ENCODE results near the gene UBLCP1. TPM values are rescaled to one million over a fixed set of nuclear protein-coding genes. Genes with fewer than 3 reads are reported as not detected.
"Not testable (repeated sequence)": the region's sequence is repeated elsewhere in the genome, so short reads cannot be mapped to it uniquely, and the experiment has no call there.

UBLCP1 gene
- total RNA-seq, 1 donor from 2014 or later, result 35.7 TPM

GRCh38 chr5:159249158-159249557 lies 13.9 kb upstream of the UBLCP1 start:
- DNase-seq (ENCODE audit: extremely low spot score, unreplicated experiment), result no peak
- Mint-ChIP-seq H3K27me3 (ENCODE audit: unreplicated experiment) (peaks cover 33% of the 10 kb centered on the region), H3K4me1 (ENCODE audit: unreplicated experiment) (no peaks in the 10 kb centered on the region), H3K27ac (ENCODE audit: unreplicated experiment) (no peak overlapping the region), H3K4me3 (ENCODE audit: unreplicated experiment) (no peak overlapping the region), H3K36me3 (ENCODE audit: unreplicated experiment) (no peaks in the 10 kb centered on the region), H3K9me3 (ENCODE audit: unreplicated experiment) (no peaks in the 10 kb centered on the region)
- no peak for TF ChIP-seq CTCF (IDR thresholded peaks at IDR 0.05)

- no peaks in the 10 kb centered on the region for H3K4me1 Mint-ChIP-seq (ENCODE audit: unreplicated experiment)
- no peak overlapping the region for H3K4me3 Mint-ChIP-seq (ENCODE audit: unreplicated experiment)
- DNase-seq (ENCODE audit: extremely low spot score, unreplicated experiment), result no peak
- H3K27me3 Mint-ChIP-seq (ENCODE audit: unreplicated experiment), result peaks cover 38% of the 10 kb centered on the region
- H3K9me3 Mint-ChIP-seq (ENCODE audit: unreplicated experiment), result no peaks in the 10 kb centered on the region
- no peak for TF ChIP-seq CTCF (IDR thresholded peaks at IDR 0.05)
- no peaks in the 10 kb centered on the region for H3K36me3 Mint-ChIP-seq (ENCODE audit: unreplicated experiment)
- H3K27ac Mint-ChIP-seq (ENCODE audit: unreplicated experiment), result no peak overlapping the region
Observed at GRCh38 chr5:159252195-159252594, 10.9 kb upstream of the UBLCP1 start.

GRCh38 chr5:159257007-159257406 lies 6.1 kb upstream of the UBLCP1 start:
- TF ChIP-seq CTCF (IDR thresholded peaks at IDR 0.05), result no peak
- Mint-ChIP-seq H3K27me3 (ENCODE audit: unreplicated experiment) (peaks cover 54% of the 10 kb centered on the region), H3K27ac (ENCODE audit: unreplicated experiment) (no peak overlapping the region), H3K4me3 (ENCODE audit: unreplicated experiment) (no peak overlapping the region), H3K9me3 (ENCODE audit: unreplicated experiment) (no peaks in the 10 kb centered on the region), H3K36me3 (ENCODE audit: unreplicated experiment) (no peaks in the 10 kb centered on the region), H3K4me1 (ENCODE audit: unreplicated experiment) (no peaks in the 10 kb centered on the region)
- no peak for DNase-seq (ENCODE audit: extremely low spot score, unreplicated experiment)

- DNase-seq (ENCODE audit: extremely low spot score, unreplicated experiment), result no peak
- Mint-ChIP-seq H3K27ac (ENCODE audit: unreplicated experiment) (no peak overlapping the region), H3K9me3 (ENCODE audit: unreplicated experiment) (no peaks in the 10 kb centered on the region), H3K4me3 (ENCODE audit: unreplicated experiment) (no peak overlapping the region), H3K27me3 (ENCODE audit: unreplicated experiment) (peaks cover 55% of the 10 kb centered on the region), H3K4me1 (ENCODE audit: unreplicated experiment) (peaks cover 2% of the 10 kb centered on the region), H3K36me3 (ENCODE audit: unreplicated experiment) (no peaks in the 10 kb centered on the region)
- no peak for TF ChIP-seq CTCF (IDR thresholded peaks at IDR 0.05)
Observed at GRCh38 chr5:159257629-159258283, 5.3 kb upstream of the UBLCP1 start.

- peaks cover 52% of the 10 kb centered on the region for H3K27me3 Mint-ChIP-seq (ENCODE audit: unreplicated experiment)
- no peak for TF ChIP-seq CTCF (IDR thresholded peaks at IDR 0.05)
- DNase-seq (ENCODE audit: extremely low spot score, unreplicated experiment), result no peak
- H3K9me3 Mint-ChIP-seq (ENCODE audit: unreplicated experiment), result no peaks in the 10 kb centered on the region
- no peak overlapping the region for H3K27ac Mint-ChIP-seq (ENCODE audit: unreplicated experiment)
- H3K4me1 Mint-ChIP-seq (ENCODE audit: unreplicated experiment), result peaks cover 4% of the 10 kb centered on the region
- no peaks in the 10 kb centered on the region for H3K36me3 Mint-ChIP-seq (ENCODE audit: unreplicated experiment)
- no peak overlapping the region for H3K4me3 Mint-ChIP-seq (ENCODE audit: unreplicated experiment)
Observed at GRCh38 chr5:159258361-159258760, 4.7 kb upstream of the UBLCP1 start.

GRCh38 chr5:159260212-159260611 lies 2.9 kb upstream of the UBLCP1 start:
- not testable (repeated sequence) for H3K27ac Mint-ChIP-seq (ENCODE audit: unreplicated experiment); H3K4me3 Mint-ChIP-seq (ENCODE audit: unreplicated experiment); H3K9me3 Mint-ChIP-seq (ENCODE audit: unreplicated experiment); H3K36me3 Mint-ChIP-seq (ENCODE audit: unreplicated experiment); DNase-seq (ENCODE audit: extremely low spot score, unreplicated experiment)
- peaks cover 15% of the 10 kb centered on the region for H3K4me1 Mint-ChIP-seq (ENCODE audit: unreplicated experiment)
- H3K27me3 Mint-ChIP-seq (ENCODE audit: unreplicated experiment), result peaks cover 48% of the 10 kb centered on the region
